Astrocyte (in vitro differentiated cells and primary cell): ENCODE results near the gene RBBP6. TPM values are rescaled to one million over a fixed set of nuclear protein-coding genes. Genes with fewer than 3 reads are reported as not detected.

Experiments
- DNase-seq: peaks from one replicate; pipeline ENCODE4 v3.0.0-alpha.2; 2010; ENCODE audit warnings: low read depth
- FAIRE-seq: peaks from 2 replicates; lab custom pipeline; 2011; peaks lifted over from hg19 to GRCh38; lab: Jason Lieb, UNC
- H2AFZ ChIP-seq: 2 replicates; pipeline ENCODE4 v1.6.0; 2012; ENCODE audit warnings: low read depth, low read length, inconsistent platforms
- H3K27ac ChIP-seq: 2 replicates; pipeline ENCODE4 v1.5.1; 2011; ENCODE audit warnings: low read depth, low read length, inconsistent platforms
- H3K27me3 ChIP-seq: 2 replicates; pipeline ENCODE4 v1.6.0; 2011; ENCODE audit warnings: low read length, inconsistent platforms; ENCODE audit not compliant: insufficient read depth
- H3K36me3 ChIP-seq: 2 replicates; pipeline ENCODE4 v1.5.1; 2011; ENCODE audit warnings: low read length, inconsistent platforms; ENCODE audit not compliant: insufficient read depth
- H3K4me1 ChIP-seq: 2 replicates; pipeline ENCODE4 v1.5.1; 2011; ENCODE audit warnings: low read length, inconsistent platforms; ENCODE audit not compliant: insufficient read depth
- H3K4me2 ChIP-seq: 2 replicates; pipeline ENCODE4 v1.6.0; 2012; ENCODE audit warnings: low read length, inconsistent platforms
- H3K4me3 ChIP-seq: 2 replicates; pipeline ENCODE4 v1.5.1; 2011; ENCODE audit warnings: low read depth, mild to moderate bottlenecking, low read length, inconsistent platforms; ENCODE audit not compliant: insufficient read depth
- H3K79me2 ChIP-seq: 2 replicates; pipeline ENCODE4 v1.6.0; 2012; ENCODE audit warnings: mild to moderate bottlenecking, low read length, inconsistent platforms; ENCODE audit not compliant: insufficient read depth
- H3K9ac ChIP-seq: 2 replicates; pipeline ENCODE4 v1.6.0; 2012; ENCODE audit warnings: mild to moderate bottlenecking, low read length, inconsistent platforms
- H3K9me3 ChIP-seq: 2 replicates; pipeline ENCODE4 v1.5.1; 2012; ENCODE audit warnings: low read depth, mild to moderate bottlenecking, low read length, inconsistent platforms; ENCODE audit not compliant: insufficient read depth
- H4K20me1 ChIP-seq: 2 replicates; pipeline ENCODE4 v1.6.0; 2012; ENCODE audit warnings: low read length, inconsistent platforms; ENCODE audit not compliant: insufficient read depth
- H3K27ac Mint-ChIP-seq: one replicate; pipeline ENCODE4 v1.8.0; 2021; ENCODE audit warnings: mild to moderate bottlenecking, mixed read lengths; ENCODE audit not compliant: unreplicated experiment
- H3K27me3 Mint-ChIP-seq: one replicate; pipeline ENCODE4 v1.8.0; 2021; ENCODE audit warnings: low read depth, mixed read lengths; ENCODE audit not compliant: unreplicated experiment
- H3K36me3 Mint-ChIP-seq: one replicate; pipeline ENCODE4 v1.8.0; 2021; ENCODE audit warnings: low read depth, mixed read lengths; ENCODE audit not compliant: unreplicated experiment
- H3K4me1 Mint-ChIP-seq: one replicate; pipeline ENCODE4 v1.8.0; 2021; ENCODE audit warnings: low read depth, mixed read lengths; ENCODE audit not compliant: unreplicated experiment
- H3K4me3 Mint-ChIP-seq: one replicate; pipeline ENCODE4 v1.8.0; 2021; ENCODE audit warnings: mild to moderate bottlenecking, moderate library complexity, mixed read lengths; ENCODE audit not compliant: unreplicated experiment
- H3K9me3 Mint-ChIP-seq: one replicate; pipeline ENCODE4 v1.8.0; 2021; ENCODE audit warnings: mild to moderate bottlenecking, mixed read lengths; ENCODE audit not compliant: unreplicated experiment
- CTCF ChIP-seq: IDR thresholded peaks from 2 replicates; pipeline ENCODE4 v1.5.1; 2011; ENCODE audit warnings: low read depth, mild to moderate bottlenecking, inconsistent platforms, low read length, moderate library complexity; ENCODE audit not compliant: insufficient read depth
- EZH2 ChIP-seq: IDR thresholded peaks from 2 replicates; pipeline ENCODE4 v1.6.1; 2012; ENCODE audit warnings: mild to moderate bottlenecking, low read length, inconsistent platforms; ENCODE audit not compliant: insufficient read depth
- total RNA-seq: library from RNA; stranded (reverse); gene quantifications from 2 replicates; pipeline ENCODE4 v1.2.1, GENCODE V29; 2021

RBBP6 gene
- total RNA-seq, 1 donor from 2014 or later = 44.8 TPM

- no peaks in the 10 kb centered on the region for H3K9me3 ChIP-seq
- H3K9ac ChIP-seq = no peak overlapping the region
- DNase-seq = no peak
- H4K20me1 ChIP-seq = no peaks in the 10 kb centered on the region
- TF ChIP-seq EZH2 (no peak), CTCF (no peak)
- H3K36me3 ChIP-seq = no peaks in the 10 kb centered on the region
- FAIRE-seq = no peak
- no peaks in the 10 kb centered on the region for H3K79me2 ChIP-seq
- H3K4me3 ChIP-seq = no peak overlapping the region
- Mint-ChIP-seq H3K4me1 (no peaks in the 10 kb centered on the region), H3K9me3 (peaks cover 3% of the 10 kb centered on the region), H3K27ac (no peak overlapping the region), H3K27me3 (peaks cover 15% of the 10 kb centered on the region), H3K4me3 (no peak overlapping the region), H3K36me3 (no peaks in the 10 kb centered on the region)
- H3K27me3 ChIP-seq = peaks cover 4% of the 10 kb centered on the region
- H3K4me2 ChIP-seq = no peak overlapping the region
- H2AFZ ChIP-seq = no peak overlapping the region
- H3K27ac ChIP-seq = no peak overlapping the region
- no peaks in the 10 kb centered on the region for H3K4me1 ChIP-seq
Measured at GRCh38 chr16:24509536-24509935, 29.8 kb upstream of the RBBP6 start.

GRCh38 chr16:24511174-24511573 is 28.2 kb upstream of the RBBP6 start:
- no peaks in the 10 kb centered on the region for H3K4me1 Mint-ChIP-seq
- H3K4me1 ChIP-seq = no peaks in the 10 kb centered on the region
- H3K36me3 ChIP-seq = no peaks in the 10 kb centered on the region
- no peak overlapping the region for H3K4me2 ChIP-seq
- H3K9ac ChIP-seq = no peak overlapping the region
- no peak overlapping the region for H3K4me3 Mint-ChIP-seq
- H3K9me3 ChIP-seq = no peaks in the 10 kb centered on the region
- H3K27me3 ChIP-seq = peaks cover 6% of the 10 kb centered on the region
- H3K36me3 Mint-ChIP-seq = no peaks in the 10 kb centered on the region
- H3K4me3 ChIP-seq = no peak overlapping the region
- no peak for DNase-seq
- no peak for FAIRE-seq
- no peaks in the 10 kb centered on the region for H4K20me1 ChIP-seq
- no peak overlapping the region for H2AFZ ChIP-seq
- peaks cover 3% of the 10 kb centered on the region for H3K9me3 Mint-ChIP-seq
- no peaks in the 10 kb centered on the region for H3K79me2 ChIP-seq
- no peak overlapping the region for H3K27ac Mint-ChIP-seq
- no peak overlapping the region for H3K27ac ChIP-seq
- peaks cover 11% of the 10 kb centered on the region for H3K27me3 Mint-ChIP-seq
- TF ChIP-seq EZH2 = no peak
- no peak for TF ChIP-seq CTCF

GRCh38 chr16:24511792-24512191 is 27.6 kb upstream of the RBBP6 start:
- H2AFZ ChIP-seq = no peak overlapping the region

More at GRCh38 chr16:24511792-24512191, 27.6 kb upstream of the RBBP6 start:
- Mint-ChIP-seq H3K27me3 (peaks cover 11% of the 10 kb centered on the region), H3K27ac (no peak overlapping the region), H3K9me3 (peaks cover 3% of the 10 kb centered on the region), H3K36me3 (no peaks in the 10 kb centered on the region), H3K4me1 (no peaks in the 10 kb centered on the region), H3K4me3 (no peak overlapping the region)
- no peak overlapping the region for H3K9ac ChIP-seq
- H3K4me3 ChIP-seq = no peak overlapping the region
- no peaks in the 10 kb centered on the region for H3K9me3 ChIP-seq
- DNase-seq = no peak
- TF ChIP-seq EZH2 (no peak), CTCF (no peak)
- H3K27ac ChIP-seq = no peak overlapping the region
- no peak for FAIRE-seq
- H3K4me1 ChIP-seq = no peaks in the 10 kb centered on the region
- H3K27me3 ChIP-seq = peaks cover 6% of the 10 kb centered on the region
- no peaks in the 10 kb centered on the region for H4K20me1 ChIP-seq
- H3K4me2 ChIP-seq = no peak overlapping the region
- no peaks in the 10 kb centered on the region for H3K36me3 ChIP-seq
- H3K79me2 ChIP-seq = no peaks in the 10 kb centered on the region
